Measurements from ENCODE around the gene PRDM11. TPM values are rescaled to one million over a fixed set of nuclear protein-coding genes. Genes with fewer than 3 reads are reported as not detected.

Gene PRDM11
- total RNA-seq, 1 donor from 2014 or later: 15.2 TPM

DNA sequence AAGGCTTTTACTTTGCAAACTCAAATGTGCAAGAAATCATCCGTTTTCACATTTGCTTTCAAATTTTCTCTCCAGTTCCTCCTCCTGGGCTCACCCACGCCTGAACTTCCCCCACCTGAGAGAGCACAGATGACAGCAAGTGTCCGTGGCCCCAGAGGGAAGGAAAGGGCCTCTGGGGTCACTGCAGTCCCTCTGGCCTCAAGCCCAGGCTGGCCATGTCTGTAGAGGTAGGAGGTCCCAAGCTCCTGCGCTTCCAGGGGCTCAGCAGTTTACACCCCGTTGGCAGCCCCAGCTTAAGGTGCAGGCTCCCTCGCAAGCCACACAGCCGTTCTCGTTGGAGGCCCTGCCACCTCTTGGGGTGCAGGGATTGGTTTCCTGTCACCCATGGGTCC lies 40.5 kb upstream of the PRDM11 start:
- Histone ChIP-seq H3K36me3 (no peaks in the 10 kb centered on the region), H3K4me1 (peaks cover 8% of the 10 kb centered on the region), H3K27ac (no peak overlapping the region), H3K9me3 (no peaks in the 10 kb centered on the region), H3K27me3 (no peaks in the 10 kb centered on the region), H3K4me3 (no peak overlapping the region)
- TF ChIP-seq POLR2AphosphoS5 (IDR thresholded peaks at IDR 0.05; ENCODE audit: insufficient read depth in 1 of 2, low read depth in 1 of 2) (no peak), POLR2A (IDR thresholded peaks at IDR 0.05) (no peak)
- TF ChIP-seq, protein P1, sequence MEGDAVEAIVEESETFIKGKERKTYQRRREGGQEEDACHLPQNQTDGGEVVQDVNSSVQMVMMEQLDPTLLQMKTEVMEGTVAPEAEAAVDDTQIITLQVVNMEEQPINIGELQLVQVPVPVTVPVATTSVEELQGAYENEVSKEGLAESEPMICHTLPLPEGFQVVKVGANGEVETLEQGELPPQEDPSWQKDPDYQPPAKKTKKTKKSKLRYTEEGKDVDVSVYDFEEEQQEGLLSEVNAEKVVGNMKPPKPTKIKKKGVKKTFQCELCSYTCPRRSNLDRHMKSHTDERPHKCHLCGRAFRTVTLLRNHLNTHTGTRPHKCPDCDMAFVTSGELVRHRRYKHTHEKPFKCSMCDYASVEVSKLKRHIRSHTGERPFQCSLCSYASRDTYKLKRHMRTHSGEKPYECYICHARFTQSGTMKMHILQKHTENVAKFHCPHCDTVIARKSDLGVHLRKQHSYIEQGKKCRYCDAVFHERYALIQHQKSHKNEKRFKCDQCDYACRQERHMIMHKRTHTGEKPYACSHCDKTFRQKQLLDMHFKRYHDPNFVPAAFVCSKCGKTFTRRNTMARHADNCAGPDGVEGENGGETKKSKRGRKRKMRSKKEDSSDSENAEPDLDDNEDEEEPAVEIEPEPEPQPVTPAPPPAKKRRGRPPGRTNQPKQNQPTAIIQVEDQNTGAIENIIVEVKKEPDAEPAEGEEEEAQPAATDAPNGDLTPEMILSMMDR (IDR thresholded peaks at IDR 0.05): no peak
- DNase-seq (ENCODE audit: extremely low spot score in 2 of 2): peak in 1 of 2 donors; percentile 77
- intact Hi-C loops (cut with DNase I): loop anchor here (5.0 kb wide), 1 partner anchor 226 kb away; no protein-coding TSS in a partner anchor

DNA sequence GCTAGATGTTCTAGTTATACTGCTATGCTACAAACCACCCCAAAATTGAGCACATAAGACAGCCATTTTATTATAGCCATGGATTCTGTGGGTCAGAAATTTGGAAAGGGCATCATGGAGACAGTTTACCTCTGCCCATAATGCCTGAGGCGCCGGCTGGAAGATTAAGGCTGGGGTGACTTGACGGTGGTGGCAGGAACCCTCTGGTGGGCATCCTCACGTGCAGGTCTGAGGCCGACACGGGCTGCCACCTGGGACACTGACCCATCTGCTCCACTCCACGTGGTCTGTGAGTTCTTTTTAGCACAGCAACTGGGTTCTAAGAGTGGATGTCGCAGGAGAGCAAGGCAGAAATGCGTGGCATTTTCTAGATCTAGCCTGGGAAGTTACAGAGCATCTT lies 40.0 kb upstream of the PRDM11 start:
- H3K36me3 ChIP-seq: no peaks in the 10 kb centered on the region
- H3K27ac ChIP-seq: no peak overlapping the region
- intact Hi-C loops (cut with DNase I): loop anchor here (5.0 kb wide), 1 partner anchor 226 kb away; no protein-coding TSS in a partner anchor
- no peak for TF ChIP-seq POLR2A (IDR thresholded peaks at IDR 0.05)
- no peak for TF ChIP-seq POLR2AphosphoS5 (IDR thresholded peaks at IDR 0.05; ENCODE audit: insufficient read depth in 1 of 2, low read depth in 1 of 2)
- TF ChIP-seq, protein P1 (IDR thresholded peaks at IDR 0.05): no peak
- H3K9me3 ChIP-seq: no peaks in the 10 kb centered on the region
- DNase-seq (ENCODE audit: extremely low spot score in 2 of 2): peak; percentile 77 to 87
- no peak overlapping the region for H3K4me3 ChIP-seq
- H3K27me3 ChIP-seq: no peaks in the 10 kb centered on the region
- H3K4me1 ChIP-seq: peaks cover 8% of the 10 kb centered on the region

DNA sequence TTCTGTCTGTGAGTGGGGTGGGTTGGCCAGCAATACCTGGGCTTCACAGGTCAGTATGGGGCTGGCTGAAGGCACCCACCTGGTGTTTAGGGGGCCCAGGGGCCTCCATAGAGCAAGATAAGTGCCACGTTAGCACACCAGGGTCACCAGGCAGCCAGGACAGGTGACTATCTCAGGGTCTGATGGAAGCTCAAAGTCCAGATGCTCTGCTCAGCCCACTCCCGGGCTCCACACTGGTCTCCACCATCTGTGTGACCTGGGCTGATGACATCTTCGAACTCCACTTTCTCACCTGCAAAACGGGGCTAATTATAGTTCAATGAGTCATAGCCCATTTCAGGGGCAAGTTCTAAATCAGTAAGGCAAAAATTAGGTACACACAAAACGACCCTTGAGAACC lies 39.4 kb upstream of the PRDM11 start:
- DNase-seq (ENCODE audit: extremely low spot score in 2 of 2): peak; percentile 80 to 84
- Histone ChIP-seq H3K36me3 (no peaks in the 10 kb centered on the region), H3K4me1 (peaks cover 8% of the 10 kb centered on the region), H3K9me3 (no peaks in the 10 kb centered on the region), H3K27me3 (no peaks in the 10 kb centered on the region), H3K4me3 (no peak overlapping the region), H3K27ac (no peak overlapping the region)
- TF ChIP-seq, protein P1 (IDR thresholded peaks at IDR 0.05): no peak
- TF ChIP-seq POLR2A (IDR thresholded peaks at IDR 0.05) (no peak), POLR2AphosphoS5 (IDR thresholded peaks at IDR 0.05; ENCODE audit: insufficient read depth in 1 of 2, low read depth in 1 of 2) (no peak)
- intact Hi-C loops (cut with DNase I): loop anchor here (5.0 kb wide), 1 partner anchor 225 kb away; no protein-coding TSS in a partner anchor

DNA sequence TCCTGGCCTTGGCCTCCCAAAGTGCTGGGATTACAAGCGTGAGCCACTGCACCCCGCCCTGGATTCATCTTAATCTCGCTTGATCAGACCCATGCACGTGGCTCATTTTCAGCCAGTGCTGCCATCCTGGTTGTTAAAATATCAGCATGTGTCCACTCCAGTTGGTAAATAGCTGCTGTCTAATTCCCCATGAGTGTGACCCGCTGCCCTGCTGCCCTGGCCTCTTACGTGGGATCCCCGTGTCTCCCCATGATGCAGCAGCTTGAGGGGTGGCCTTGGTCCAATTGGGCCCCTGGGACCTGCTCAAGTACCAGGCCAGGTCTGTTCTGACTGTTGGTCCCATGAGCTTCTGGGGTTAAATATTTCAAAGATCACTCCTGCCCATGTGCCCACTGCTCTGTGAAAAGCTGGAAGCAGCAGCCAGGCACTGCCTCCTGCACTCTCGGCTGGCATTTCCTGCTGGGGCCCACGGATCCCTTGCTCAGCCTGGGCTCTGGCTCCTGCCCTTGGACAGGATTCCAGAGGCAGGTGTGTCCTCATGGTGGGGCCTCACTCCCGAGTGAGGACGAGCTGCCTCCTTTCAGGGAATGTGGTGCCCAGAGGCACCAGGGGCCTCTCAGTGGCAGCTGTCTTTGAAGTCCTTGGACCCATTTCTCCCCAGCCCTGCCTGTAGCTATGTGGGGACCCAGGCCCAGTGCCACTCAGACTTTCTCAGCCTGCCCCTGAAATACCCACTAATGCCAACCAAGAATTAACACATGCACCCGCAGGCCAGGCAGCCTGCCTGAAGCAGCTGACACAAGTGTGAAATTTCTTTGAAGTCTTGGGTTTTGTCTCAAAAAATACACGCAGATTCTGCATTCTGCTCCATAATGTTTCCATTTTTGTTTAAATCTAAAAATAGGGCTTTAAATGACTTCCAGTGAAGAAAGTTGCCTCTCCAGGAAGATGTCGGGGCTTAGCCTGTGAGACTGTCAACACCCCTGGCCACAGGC lies 38.1 kb upstream of the PRDM11 start:
- DNase-seq (ENCODE audit: extremely low spot score in 2 of 2): peak in 1 of 2 donors; percentile 37
- intact Hi-C loops (cut with DNase I): loop anchor here (5.0 kb wide), 1 partner anchor 224 kb away; no protein-coding TSS in a partner anchor
- Histone ChIP-seq H3K27ac (no peak overlapping the region), H3K4me3 (no peak overlapping the region), H3K36me3 (no peaks in the 10 kb centered on the region), H3K9me3 (no peaks in the 10 kb centered on the region), H3K27me3 (no peaks in the 10 kb centered on the region), H3K4me1 (no peaks in the 10 kb centered on the region)
- TF ChIP-seq POLR2AphosphoS5 (IDR thresholded peaks at IDR 0.05; ENCODE audit: insufficient read depth in 1 of 2, low read depth in 1 of 2) (no peak), POLR2A (IDR thresholded peaks at IDR 0.05) (no peak)
- TF ChIP-seq, protein P1 (IDR thresholded peaks at IDR 0.05): no peak

Measured in vagina (tissue), 2 donors.